Measurements from ENCODE around the gene PAPLN.

The PAPLN gene

DNA sequence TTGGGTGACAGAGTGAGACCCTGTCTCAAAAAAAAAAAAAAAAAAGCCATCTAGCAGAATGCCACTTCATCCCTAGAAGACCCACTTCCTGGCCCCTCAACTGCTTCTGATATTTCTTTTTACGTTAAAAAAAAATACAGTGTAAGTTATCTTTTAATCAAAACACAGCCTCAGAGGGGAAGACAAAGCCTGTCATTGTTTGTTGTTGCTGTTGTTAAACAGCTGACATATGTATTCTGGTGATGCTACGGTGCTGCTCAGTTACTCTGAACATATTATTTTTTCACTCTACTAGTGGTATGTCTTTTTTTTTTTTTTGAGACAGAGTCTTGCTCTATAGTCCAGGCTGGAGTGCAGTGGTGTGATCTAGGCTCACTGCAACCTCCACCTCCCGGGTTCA lies 75.4 kb downstream of the PAPLN start:
- H3K4me3 ChIP-seq (ENCODE audit: low read depth, low read length), result no peak overlapping the region
- TF ChIP-seq, protein P1, sequence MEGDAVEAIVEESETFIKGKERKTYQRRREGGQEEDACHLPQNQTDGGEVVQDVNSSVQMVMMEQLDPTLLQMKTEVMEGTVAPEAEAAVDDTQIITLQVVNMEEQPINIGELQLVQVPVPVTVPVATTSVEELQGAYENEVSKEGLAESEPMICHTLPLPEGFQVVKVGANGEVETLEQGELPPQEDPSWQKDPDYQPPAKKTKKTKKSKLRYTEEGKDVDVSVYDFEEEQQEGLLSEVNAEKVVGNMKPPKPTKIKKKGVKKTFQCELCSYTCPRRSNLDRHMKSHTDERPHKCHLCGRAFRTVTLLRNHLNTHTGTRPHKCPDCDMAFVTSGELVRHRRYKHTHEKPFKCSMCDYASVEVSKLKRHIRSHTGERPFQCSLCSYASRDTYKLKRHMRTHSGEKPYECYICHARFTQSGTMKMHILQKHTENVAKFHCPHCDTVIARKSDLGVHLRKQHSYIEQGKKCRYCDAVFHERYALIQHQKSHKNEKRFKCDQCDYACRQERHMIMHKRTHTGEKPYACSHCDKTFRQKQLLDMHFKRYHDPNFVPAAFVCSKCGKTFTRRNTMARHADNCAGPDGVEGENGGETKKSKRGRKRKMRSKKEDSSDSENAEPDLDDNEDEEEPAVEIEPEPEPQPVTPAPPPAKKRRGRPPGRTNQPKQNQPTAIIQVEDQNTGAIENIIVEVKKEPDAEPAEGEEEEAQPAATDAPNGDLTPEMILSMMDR (IDR thresholded peaks at IDR 0.05; ENCODE audit: borderline replicate concordance, insufficient read depth, low read depth, low read length), result no peak

DNA sequence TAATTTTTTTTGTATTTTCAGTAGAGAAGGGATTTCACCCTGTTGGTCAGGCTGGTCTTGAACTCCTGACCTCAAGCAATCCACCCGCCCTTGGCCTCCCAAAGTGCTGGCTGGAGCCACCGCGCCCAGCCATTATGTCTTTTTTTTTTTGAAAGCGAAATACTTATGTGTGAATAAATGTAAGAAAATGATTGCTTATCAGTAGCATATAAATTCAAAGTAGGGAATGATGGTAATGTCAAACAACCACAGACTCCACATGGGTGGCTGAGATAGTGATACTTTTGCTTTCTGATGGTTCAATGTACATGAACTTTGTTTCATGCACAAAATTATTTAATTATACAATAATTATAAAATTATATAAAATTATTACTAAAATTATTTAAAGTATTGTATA lies 75.8 kb downstream of the PAPLN start:
- no peak overlapping the region for H3K4me3 ChIP-seq (ENCODE audit: low read depth, low read length)
- TF ChIP-seq, protein P1 (IDR thresholded peaks at IDR 0.05; ENCODE audit: borderline replicate concordance, insufficient read depth, low read depth, low read length), result no peak

DNA sequence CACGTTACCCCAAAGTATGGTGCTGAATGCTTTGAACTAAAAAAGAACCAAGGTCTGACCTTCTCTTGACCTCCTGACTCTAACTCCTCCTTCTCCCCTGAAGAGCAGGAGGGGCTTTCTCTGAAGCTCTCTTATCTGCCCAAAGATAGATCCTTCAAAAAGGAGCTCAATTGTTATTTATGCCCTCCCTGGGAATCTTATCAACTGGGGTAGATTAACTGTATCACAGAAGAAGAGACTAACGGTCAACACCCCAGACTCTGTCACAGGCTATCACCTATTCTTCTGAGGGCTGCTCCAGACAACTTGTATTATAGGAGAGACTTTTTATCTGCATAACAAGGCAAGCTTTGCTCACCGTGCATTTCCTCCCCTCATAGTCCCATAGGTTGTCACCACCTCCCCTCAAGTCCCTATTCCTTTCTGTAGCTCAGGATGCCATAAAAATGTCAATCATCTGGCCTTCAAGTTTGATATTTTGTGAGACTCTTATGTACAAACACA lies 86.6 kb downstream of the PAPLN start:
- no peak overlapping the region for H3K4me3 ChIP-seq (ENCODE audit: low read depth, low read length)
- TF ChIP-seq, protein P1 (IDR thresholded peaks at IDR 0.05; ENCODE audit: borderline replicate concordance, insufficient read depth, low read depth, low read length), result no peak

Data from GM12875 (cell line).